Mesothelial cell of epicardium (in vitro differentiated cells): ENCODE measurements around the gene VPS26C. TPM values are rescaled to one million over a fixed set of nuclear protein-coding genes. Genes with fewer than 3 reads are reported as not detected.
"Not testable (repeated sequence)": the region's sequence is repeated elsewhere in the genome, so short reads cannot be mapped to it uniquely, and the experiment has no call there.

Experiments used
- DNase-seq, 2 experiments: peaks; one replicate each; pipeline ENCODE4 v3.0.0; 2021; ENCODE audit warnings: low spot score in 2 of 2; ENCODE audit not compliant: unreplicated experiment in 2 of 2
- H3K27ac Mint-ChIP-seq: 2 replicates; pipeline ENCODE4 v1.8.0; 2021; ENCODE audit warnings: mixed read lengths
- H3K27me3 Mint-ChIP-seq: 2 replicates; pipeline ENCODE4 v1.8.0; 2021; ENCODE audit warnings: low read depth, mixed read lengths
- H3K36me3 Mint-ChIP-seq: 2 replicates; pipeline ENCODE4 v1.8.0; 2021; ENCODE audit warnings: mixed read lengths
- H3K4me1 Mint-ChIP-seq: 2 replicates; pipeline ENCODE4 v1.8.0; 2021; ENCODE audit warnings: mixed read lengths
- H3K4me3 Mint-ChIP-seq: 2 replicates; pipeline ENCODE4 v1.8.0; 2021; ENCODE audit warnings: mild to moderate bottlenecking, moderate library complexity, mixed read lengths
- H3K9me3 Mint-ChIP-seq: 2 replicates; pipeline ENCODE4 v1.8.0; 2021; ENCODE audit warnings: mixed read lengths
- CTCF ChIP-seq: fragments of 200-600 bp; sonication (generic); IDR thresholded peaks from one replicate; pipeline ENCODE4 v1.5.0; 2021; ENCODE audit warnings: antibody characterized with exemption; ENCODE audit not compliant: unreplicated experiment
- total RNA-seq: library from RNA; stranded (reverse); gene quantifications from 3 replicates; pipeline ENCODE4 v1.2.1, GENCODE V29; 2021

VPS26C gene
- total RNA-seq, 1 donor from 2014 or later: 45.0 TPM

DNA sequence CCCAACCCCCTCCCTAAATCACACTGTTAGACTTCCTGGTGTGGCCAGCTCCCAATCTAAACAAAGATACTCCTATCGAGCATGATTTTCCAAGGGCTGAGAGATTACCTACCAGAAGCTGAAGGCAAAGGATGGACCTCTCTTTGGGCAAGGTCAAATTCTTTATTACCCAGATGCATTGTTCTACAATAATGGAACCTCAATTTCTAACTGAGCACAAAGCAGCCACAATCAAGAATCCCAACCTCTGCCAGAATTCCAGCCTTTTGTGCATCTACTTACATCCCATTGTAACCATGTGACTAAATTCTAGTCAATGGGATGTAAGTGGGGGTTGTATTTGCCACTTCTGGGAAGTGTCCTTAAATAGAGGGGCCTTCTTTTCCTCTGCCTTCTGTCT is 24.9 kb upstream of the VPS26C start:
- Mint-ChIP-seq H3K4me3 (no peak overlapping the region), H3K9me3 (no peaks in the 10 kb centered on the region), H3K36me3 (no peaks in the 10 kb centered on the region), H3K4me1 (peaks cover 16% of the 10 kb centered on the region), H3K27ac (no peak overlapping the region), H3K27me3 (no peaks in the 10 kb centered on the region)
- no peak for TF ChIP-seq CTCF
- no peak for DNase-seq

DNA sequence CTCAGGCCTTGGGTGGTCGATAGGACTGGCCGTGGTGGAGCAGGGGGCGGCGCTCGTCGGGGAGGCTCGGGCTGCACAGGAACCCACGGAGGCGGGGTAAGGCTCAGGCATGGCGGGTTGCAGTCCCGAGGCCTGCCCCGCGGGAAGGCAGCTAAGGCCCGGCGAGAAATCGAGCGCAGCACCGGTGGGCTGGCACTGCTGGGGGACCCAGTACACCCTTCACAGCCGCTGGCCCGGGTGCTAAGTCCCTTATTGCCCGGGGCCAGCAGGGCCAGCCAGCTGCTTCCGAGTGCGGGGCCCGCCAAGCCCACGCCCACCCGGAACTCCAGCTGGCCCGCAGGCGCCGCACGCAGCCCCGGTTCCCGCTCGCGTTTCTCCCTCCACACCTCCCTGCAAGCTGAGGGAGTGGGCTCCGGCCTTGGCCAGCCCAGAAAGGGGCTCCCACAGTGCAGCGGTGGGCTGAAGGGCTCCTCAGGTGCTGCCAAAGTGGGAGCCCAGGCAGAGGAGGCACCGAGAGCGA is 16.1 kb upstream of the VPS26C start:
- not testable (repeated sequence) for H3K27ac Mint-ChIP-seq, H3K9me3 Mint-ChIP-seq, H3K4me3 Mint-ChIP-seq, H3K27me3 Mint-ChIP-seq, H3K36me3 Mint-ChIP-seq, H3K4me1 Mint-ChIP-seq
- DNase-seq: peak in 1 of 2 experiments; percentile 14

DNA sequence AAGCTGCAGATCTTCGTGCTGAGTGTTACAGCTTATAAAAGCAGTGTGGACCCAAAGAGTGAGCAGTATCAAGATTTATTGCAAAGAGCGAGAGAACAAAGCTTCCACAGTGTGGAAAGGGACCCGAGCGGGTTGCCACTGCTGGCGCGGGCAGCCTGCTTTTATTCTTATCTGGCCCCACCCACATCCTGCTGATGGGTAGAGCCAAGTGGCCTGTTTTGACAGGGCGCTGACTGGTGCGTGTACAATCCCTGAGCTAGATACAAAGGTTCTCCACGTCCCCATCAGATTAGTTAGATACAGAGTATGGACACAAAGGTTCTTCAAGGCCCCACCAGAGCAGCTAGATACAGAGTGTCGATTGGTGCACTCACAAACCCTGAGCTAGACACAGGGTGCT is 15.5 kb upstream of the VPS26C start:
- not testable (repeated sequence) for H3K4me3 Mint-ChIP-seq, H3K9me3 Mint-ChIP-seq, H3K4me1 Mint-ChIP-seq, H3K27me3 Mint-ChIP-seq, DNase-seq, H3K27ac Mint-ChIP-seq, H3K36me3 Mint-ChIP-seq

- Mint-ChIP-seq H3K4me1 (no peaks in the 10 kb centered on the region), H3K27me3 (peaks cover 7% of the 10 kb centered on the region), H3K36me3 (no peaks in the 10 kb centered on the region), H3K9me3 (no peaks in the 10 kb centered on the region), H3K4me3 (no peak overlapping the region), H3K27ac (no peak overlapping the region)
- TF ChIP-seq CTCF: no peak
- DNase-seq: no peak
Observed at GRCh38 chr21:37281993-37282392, 14.9 kb upstream of the VPS26C start.

DNA sequence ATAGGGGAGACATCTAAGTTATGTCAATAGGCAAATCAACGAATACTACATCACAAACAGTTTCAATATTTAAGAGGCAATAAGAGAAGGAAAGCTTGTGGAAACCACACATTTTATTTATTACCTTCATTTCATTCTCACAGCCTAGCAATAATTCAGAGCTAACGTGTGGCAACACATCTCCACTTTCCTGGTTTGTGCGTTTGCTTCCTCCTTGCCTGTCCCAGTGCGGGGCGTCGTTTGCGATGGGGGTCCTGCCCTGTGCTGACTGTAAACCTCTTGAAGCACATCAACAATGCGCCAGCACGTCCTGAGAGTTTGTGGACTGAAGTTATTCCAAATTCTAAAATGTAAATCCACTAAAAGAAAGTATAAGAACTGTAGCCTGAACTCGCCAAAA is 14.4 kb upstream of the VPS26C start:
- Mint-ChIP-seq H3K4me3 (no peak overlapping the region), H3K27ac (no peak overlapping the region), H3K27me3 (peaks cover 7% of the 10 kb centered on the region)

GRCh38 chr21:37279271-37279670 is 12.1 kb upstream of the VPS26C start:
- DNase-seq, H3K36me3 Mint-ChIP-seq, H3K27me3 Mint-ChIP-seq, H3K27ac Mint-ChIP-seq, H3K4me3 Mint-ChIP-seq, H3K9me3 Mint-ChIP-seq, H3K4me1 Mint-ChIP-seq: not testable (repeated sequence)

More for the DNA sequence above, 14.4 kb upstream of the VPS26C start:
- no peak for DNase-seq
- TF ChIP-seq CTCF: no peak
- no peaks in the 10 kb centered on the region for H3K4me1 Mint-ChIP-seq
- H3K36me3 Mint-ChIP-seq: no peaks in the 10 kb centered on the region
- no peaks in the 10 kb centered on the region for H3K9me3 Mint-ChIP-seq

GRCh38 chr21:37278199-37278598 is 11.1 kb upstream of the VPS26C start:
- no peak overlapping the region for H3K27ac Mint-ChIP-seq
- no peak overlapping the region for H3K4me3 Mint-ChIP-seq
- no peaks in the 10 kb centered on the region for H3K4me1 Mint-ChIP-seq
- TF ChIP-seq CTCF: no peak
- H3K9me3 Mint-ChIP-seq: no peaks in the 10 kb centered on the region
- H3K27me3 Mint-ChIP-seq: peaks cover 7% of the 10 kb centered on the region
- DNase-seq: no peak
- H3K36me3 Mint-ChIP-seq: no peaks in the 10 kb centered on the region
